LNCaP clone FGC (cell line): ENCODE data around the gene GPRC5D.

ENCODE experiments used
- DNase-seq: peaks from one replicate; pipeline ENCODE4 v3.0.0-alpha.2; 2011; ENCODE audit warnings: low read depth
- H3K4me3 ChIP-seq: 2 replicates; pipeline ENCODE4 v1.5.1; 2011; ENCODE audit warnings: mild to moderate bottlenecking, low read depth, low read length, control low read depth
- TF ChIP-seq, protein P1 (sequence below): IDR thresholded peaks from 2 replicates; pipeline ENCODE4 v1.5.1; 2012; ENCODE audit warnings: mild to moderate bottlenecking; ENCODE audit not compliant: control insufficient read depth, insufficient read depth; ENCODE audit errors: extremely low read depth

The GPRC5D gene

DNA sequence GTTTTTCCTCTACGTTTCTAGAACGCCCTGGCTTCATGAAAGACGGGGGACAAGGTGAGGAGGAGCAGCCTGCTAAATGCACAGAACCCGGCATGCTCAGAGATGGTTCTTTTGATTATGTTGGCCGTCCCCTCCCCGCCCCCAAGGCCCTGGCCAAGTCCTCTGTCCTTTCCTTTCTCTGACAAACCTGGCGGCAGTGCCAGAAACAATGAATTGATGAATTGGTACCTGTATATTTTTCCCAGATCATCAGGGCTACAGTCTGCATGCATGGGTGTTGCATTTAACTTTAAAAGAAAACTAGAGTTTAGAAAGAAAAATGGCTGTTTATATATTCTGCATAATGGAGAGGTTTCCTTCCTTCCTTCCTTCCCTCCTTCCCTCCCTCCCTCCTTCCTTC lies 29.0 kb downstream of the GPRC5D start:
- no peak for DNase-seq
- TF ChIP-seq, protein P1, sequence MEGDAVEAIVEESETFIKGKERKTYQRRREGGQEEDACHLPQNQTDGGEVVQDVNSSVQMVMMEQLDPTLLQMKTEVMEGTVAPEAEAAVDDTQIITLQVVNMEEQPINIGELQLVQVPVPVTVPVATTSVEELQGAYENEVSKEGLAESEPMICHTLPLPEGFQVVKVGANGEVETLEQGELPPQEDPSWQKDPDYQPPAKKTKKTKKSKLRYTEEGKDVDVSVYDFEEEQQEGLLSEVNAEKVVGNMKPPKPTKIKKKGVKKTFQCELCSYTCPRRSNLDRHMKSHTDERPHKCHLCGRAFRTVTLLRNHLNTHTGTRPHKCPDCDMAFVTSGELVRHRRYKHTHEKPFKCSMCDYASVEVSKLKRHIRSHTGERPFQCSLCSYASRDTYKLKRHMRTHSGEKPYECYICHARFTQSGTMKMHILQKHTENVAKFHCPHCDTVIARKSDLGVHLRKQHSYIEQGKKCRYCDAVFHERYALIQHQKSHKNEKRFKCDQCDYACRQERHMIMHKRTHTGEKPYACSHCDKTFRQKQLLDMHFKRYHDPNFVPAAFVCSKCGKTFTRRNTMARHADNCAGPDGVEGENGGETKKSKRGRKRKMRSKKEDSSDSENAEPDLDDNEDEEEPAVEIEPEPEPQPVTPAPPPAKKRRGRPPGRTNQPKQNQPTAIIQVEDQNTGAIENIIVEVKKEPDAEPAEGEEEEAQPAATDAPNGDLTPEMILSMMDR, result no peak
- no peak overlapping the region for H3K4me3 ChIP-seq

GRCh38 chr12:12922191-12922616 lies 29.8 kb downstream of the GPRC5D start:
- H3K4me3 ChIP-seq, result no peak overlapping the region
- TF ChIP-seq, protein P1, result no peak
- no peak for DNase-seq

- DNase-seq, result no peak
- TF ChIP-seq, protein P1, result no peak
- no peak overlapping the region for H3K4me3 ChIP-seq
These were observed 32.1 kb downstream of the GPRC5D start for GRCh38 chr12:12919666-12920435.

DNA sequence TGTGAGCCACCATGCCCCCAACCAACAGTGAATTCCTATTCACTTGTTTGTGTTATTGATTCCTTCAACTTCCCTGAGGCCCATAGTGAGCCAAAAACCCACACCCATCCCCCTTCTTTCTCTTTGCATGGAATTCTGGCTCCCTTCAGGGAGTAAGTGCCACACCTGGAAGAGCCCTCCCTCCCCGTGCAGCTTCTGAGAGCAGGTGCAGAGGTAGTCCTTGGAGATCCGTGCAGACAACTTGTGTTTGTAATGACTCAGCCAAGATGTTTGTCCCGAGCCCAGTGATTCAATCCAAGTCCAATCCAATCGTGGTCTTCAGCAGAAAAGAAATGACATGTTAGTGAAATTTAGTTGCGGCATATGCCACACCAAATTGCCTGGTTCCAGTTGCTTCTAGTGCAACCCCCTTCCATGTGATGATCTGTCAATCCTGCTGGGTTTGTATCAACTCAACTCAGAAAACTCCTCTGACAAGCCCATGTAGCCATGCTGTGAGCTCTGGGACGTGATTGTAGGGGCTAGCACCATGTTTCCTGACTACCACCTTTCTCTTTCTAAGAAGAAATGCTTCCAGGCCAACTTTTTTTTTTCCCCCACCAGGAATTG lies 33.1 kb downstream of the GPRC5D start:
- TF ChIP-seq, protein P1, result no peak
- no peak overlapping the region for H3K4me3 ChIP-seq
- no peak for DNase-seq

DNA sequence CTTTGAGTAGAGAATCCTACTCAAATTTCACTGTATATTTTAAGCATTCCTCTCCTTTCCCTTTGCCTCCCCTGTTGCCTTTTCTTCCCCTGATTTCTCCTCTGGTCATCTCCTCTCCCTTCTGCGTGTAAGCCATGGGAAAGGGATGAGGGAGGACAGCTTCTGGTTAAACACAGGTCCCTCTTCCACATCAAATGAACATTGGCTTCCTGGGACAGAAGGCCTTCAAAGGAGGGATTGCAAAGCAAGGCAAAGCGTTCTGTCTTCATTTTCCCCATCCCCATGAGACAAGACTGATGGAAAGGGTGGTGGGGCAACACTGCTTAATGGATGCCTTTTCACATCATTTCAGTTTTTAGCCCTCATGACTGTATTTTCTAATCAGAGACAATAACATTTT lies 34.5 kb downstream of the GPRC5D start:
- TF ChIP-seq, protein P1, result no peak
- H3K4me3 ChIP-seq, result no peak overlapping the region
- no peak for DNase-seq

- TF ChIP-seq, protein P1, result peak; percentile 99
- DNase-seq, result peak; percentile 45
- no peak overlapping the region for H3K4me3 ChIP-seq
These were observed 35.6 kb downstream of the GPRC5D start for GRCh38 chr12:12916135-12916944.
